GM13976 (cell line): ENCODE data around the gene DAP.

Source experiments
- DNase-seq: peaks from one replicate; pipeline ENCODE4 v3.0.0; 2012; ENCODE audit warnings: low spot score
- in situ Hi-C: fragments of 300-500 bp; cut with MboI; formaldehyde crosslinking; loops from one replicate; pipeline ENCODE4 v1.12.0; 2022; ENCODE audit warnings: low sequenced_read_pairs, mixed read lengths, inconsistent platforms; ENCODE audit not compliant: unreplicated experiment
- TF ChIP-seq, protein P1 (sequence below): IDR thresholded peaks from 2 replicates; pipeline ENCODE4 v1.5.1; 2012; ENCODE audit warnings: borderline replicate concordance, mild to moderate bottlenecking; ENCODE audit not compliant: insufficient read depth; ENCODE audit errors: extremely low read depth, missing control alignments, control extremely low read depth

The DAP gene

DNA sequence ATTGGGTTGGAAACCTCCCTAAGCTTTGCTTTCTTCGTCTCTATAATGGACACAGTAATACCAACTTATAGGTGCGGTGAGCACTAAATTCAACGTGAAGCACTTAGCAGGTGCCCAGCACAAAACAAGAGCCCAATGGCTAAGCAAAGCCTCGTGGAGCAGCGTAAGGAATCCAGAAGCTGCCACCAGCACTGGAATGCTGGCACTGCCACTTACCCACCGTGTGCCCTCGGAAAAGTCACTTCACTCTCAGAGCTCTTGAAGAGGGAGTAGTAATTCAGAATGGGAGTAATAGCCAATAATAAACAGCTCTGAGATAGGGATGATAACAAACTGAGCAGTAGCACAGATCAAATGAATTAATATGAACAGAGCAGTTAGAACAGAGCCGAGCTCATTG lies 16.4 kb downstream of the DAP start:
- TF ChIP-seq, protein P1, sequence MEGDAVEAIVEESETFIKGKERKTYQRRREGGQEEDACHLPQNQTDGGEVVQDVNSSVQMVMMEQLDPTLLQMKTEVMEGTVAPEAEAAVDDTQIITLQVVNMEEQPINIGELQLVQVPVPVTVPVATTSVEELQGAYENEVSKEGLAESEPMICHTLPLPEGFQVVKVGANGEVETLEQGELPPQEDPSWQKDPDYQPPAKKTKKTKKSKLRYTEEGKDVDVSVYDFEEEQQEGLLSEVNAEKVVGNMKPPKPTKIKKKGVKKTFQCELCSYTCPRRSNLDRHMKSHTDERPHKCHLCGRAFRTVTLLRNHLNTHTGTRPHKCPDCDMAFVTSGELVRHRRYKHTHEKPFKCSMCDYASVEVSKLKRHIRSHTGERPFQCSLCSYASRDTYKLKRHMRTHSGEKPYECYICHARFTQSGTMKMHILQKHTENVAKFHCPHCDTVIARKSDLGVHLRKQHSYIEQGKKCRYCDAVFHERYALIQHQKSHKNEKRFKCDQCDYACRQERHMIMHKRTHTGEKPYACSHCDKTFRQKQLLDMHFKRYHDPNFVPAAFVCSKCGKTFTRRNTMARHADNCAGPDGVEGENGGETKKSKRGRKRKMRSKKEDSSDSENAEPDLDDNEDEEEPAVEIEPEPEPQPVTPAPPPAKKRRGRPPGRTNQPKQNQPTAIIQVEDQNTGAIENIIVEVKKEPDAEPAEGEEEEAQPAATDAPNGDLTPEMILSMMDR, result no peak
- DNase-seq, result no peak
- in situ Hi-C loops, result no loop called here

DNA sequence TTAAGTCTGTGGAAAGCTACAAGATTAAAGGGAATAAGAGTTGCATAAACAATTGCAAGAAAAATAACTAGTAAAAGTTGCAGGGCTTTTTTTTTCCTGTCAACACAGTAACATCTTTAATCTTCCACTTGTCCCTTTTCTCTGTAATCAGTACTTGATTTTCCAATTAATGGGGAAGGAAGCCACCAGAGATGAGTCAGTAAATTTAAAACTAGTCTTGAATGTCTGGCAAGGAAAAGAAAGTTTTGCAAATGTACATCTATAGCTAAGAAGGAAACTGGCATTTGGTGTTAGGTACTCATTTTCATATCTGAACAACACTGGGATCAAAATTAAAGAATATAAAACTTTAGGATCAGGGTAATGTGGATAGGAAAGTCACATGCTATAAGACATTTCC lies 17.1 kb downstream of the DAP start:
- DNase-seq, result no peak
- TF ChIP-seq, protein P1, result no peak
- in situ Hi-C loops, result no loop called here

DNA sequence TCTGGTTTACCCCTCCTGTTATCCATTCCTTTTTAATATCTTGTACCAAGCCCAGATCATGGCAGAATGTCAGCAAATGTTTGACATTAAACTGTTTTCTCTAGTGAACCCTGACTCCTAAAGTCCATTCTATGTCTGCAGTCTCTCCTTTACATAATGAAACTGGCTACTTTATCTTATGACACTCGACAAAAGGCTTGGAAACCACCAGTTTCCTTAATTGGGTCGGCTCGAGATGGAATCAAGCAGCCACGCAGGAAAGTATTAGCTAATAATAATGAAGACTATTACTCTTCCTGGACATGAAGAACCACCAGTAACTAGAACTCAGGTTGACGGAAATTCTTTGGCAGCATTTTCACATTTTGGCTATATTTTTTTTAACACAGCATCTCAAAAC lies 17.5 kb downstream of the DAP start:
- TF ChIP-seq, protein P1, result no peak
- DNase-seq, result no peak
- in situ Hi-C loops, result no loop called here

DNA sequence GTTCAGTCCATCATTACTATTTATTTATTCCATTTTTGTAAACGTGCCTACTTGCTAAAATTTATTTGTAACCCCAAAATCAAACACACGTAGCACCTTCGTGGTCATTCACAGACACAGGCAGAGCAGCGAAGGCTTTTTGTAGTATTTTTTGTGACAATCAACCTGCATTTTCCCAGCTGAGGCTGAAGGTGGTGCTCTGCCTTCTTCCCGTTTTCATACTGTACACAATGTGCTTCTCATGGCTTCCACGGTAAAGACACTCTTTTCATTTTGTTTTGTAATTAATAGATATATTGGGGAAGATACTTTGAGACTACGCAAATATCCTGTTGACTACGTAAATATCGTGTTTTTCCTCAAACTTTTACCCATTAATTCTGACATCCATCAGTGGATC lies 19.4 kb downstream of the DAP start:
- TF ChIP-seq, protein P1, result no peak
- in situ Hi-C loops, result no loop called here
- DNase-seq, result no peak

DNA sequence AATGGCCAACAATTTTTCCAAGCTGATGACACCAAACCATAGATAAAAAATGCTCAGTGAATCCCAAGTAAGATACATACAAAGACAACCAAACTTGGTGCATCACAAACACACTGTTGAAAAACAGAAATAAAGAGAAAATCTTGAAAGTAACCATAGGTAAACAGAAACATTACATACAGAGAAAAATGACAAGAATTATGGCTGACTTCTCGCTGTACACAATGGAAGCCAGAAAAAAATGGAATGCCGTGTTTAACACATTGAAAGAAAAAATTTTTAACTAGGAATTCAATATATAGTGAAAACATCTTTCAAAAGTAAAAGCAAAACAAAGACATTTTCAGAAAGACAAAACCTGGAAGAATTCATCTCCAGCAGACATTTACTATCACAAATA lies 20.6 kb downstream of the DAP start:
- in situ Hi-C loops, result no loop called here
- DNase-seq, result no peak
- TF ChIP-seq, protein P1, result no peak

DNA sequence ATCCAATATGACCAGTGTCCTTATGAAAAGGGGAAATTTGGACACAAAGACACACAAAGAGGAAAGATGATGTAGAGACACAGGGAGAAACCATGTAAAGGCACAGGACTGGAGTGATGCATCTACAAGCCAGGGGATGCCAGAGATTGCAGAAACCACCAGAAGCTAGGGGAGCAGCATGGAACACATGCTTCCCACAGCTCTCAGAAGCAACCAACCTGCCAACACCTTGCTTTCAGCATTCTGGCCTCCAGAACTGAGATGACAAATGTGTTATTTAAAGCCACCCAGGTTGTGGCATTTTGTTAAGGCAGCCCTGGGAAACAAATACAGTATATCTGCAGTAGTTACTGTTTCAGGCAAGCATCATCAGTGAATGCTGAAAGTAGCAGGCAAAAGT lies 23.2 kb downstream of the DAP start:
- DNase-seq, result no peak
- TF ChIP-seq, protein P1, result no peak
- in situ Hi-C loops, result no loop called here

DNA sequence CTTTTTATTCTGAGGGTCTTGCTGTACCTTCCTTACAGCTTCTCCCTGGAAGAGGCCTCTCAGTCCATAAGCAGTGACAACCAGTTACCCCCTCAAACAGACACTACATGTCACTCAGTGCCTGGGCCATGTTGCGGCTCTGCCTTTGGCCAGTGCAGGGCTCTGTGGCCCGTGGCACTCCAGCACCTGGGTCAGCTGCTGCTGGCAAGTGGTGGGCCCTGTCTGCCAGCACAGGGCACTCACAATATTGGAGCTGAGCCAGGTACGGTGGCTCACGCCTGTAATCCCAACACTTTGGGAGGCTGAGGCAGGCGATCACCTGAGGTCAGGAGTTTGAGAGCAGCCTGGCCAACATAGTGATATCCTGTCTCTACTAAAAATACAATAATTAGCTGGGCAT lies 24.2 kb downstream of the DAP start:
- TF ChIP-seq, protein P1, result no peak
- in situ Hi-C loops, result no loop called here
- DNase-seq, result no peak
